Colonic mucosa (tissue), 4 donors: Measurements from ENCODE around the gene SRP9. TPM values are rescaled to one million over a fixed set of nuclear protein-coding genes. Genes with fewer than 3 reads are reported as not detected.

Experiments
- DNase-seq: peaks from one replicate; pipeline ENCODE4 v3.0.0-alpha.2; 2020
- H3K27ac ChIP-seq: fragments of 200-600 bp; one replicate; pipeline ENCODE4 v1.8.0; 2021
- H3K27me3 ChIP-seq: fragments of 200-600 bp; one replicate; pipeline ENCODE4 v1.8.0; 2021
- H3K36me3 ChIP-seq: fragments of 200-600 bp; one replicate; pipeline ENCODE4 v1.8.0; 2021
- H3K4me1 ChIP-seq: fragments of 200-600 bp; one replicate; pipeline ENCODE4 v1.8.0; 2021; ENCODE audit warnings: mild to moderate bottlenecking
- H3K4me3 ChIP-seq: fragments of 200-600 bp; one replicate; pipeline ENCODE4 v1.8.0; 2021
- H3K9ac ChIP-seq, 2 donors: one replicate each; pipeline ENCODE4 v1.7.0; 2013; ENCODE audit warnings: control low read depth in 2 of 2, low read depth in 2 of 2, low read length in 2 of 2
- H3K9me3 ChIP-seq: fragments of 200-600 bp; one replicate; pipeline ENCODE4 v1.8.0; 2021
- CTCF ChIP-seq: fragments of 200-600 bp; IDR thresholded peaks from one replicate; pipeline ENCODE4 v1.8.0; 2022; ENCODE audit warnings: antibody characterized with exemption, mild to moderate bottlenecking
- intact Hi-C: fragments of 100-400 bp; cut with DNase I; formaldehyde crosslinking; loops from one replicate; pipeline ENCODE4 v1.14.1; 2022
- total RNA-seq, 2 donors: library from RNA; stranded (reverse); fragmentation: NEBNext Ultra II Directional in 1 of 2; extraction: Animal tissue kit (Norgen Biotek cat#: 25700) in 1 of 2; gene quantifications; one replicate each; pipeline ENCODE4 v1.2.1, GENCODE V29; 2021
- donor health status: healthy.
- donor health status: DM: no; HTN: no; CAD: no.
- donor health status: DM: no; HTN: no; CAD: no.

Gene SRP9
- total RNA-seq, 2 donors from 2014 or later = 233 to 264 TPM

GRCh38 chr1:225750420-225750819 is 27.2 kb upstream of the SRP9 start:
- Histone ChIP-seq H3K9ac (no peak overlapping the region), H3K9me3 (no peaks in the 10 kb centered on the region), H3K36me3 (no peaks in the 10 kb centered on the region), H3K4me1 (no peaks in the 10 kb centered on the region), H3K27ac (no peak overlapping the region), H3K4me3 (no peak overlapping the region), H3K27me3 (no peaks in the 10 kb centered on the region)
- no peak for TF ChIP-seq CTCF
- intact Hi-C loops = no loop called here
- DNase-seq = no peak

- Histone ChIP-seq H3K27me3 (no peaks in the 10 kb centered on the region), H3K4me3 (no peak overlapping the region), H3K9ac (no peak overlapping the region), H3K27ac (no peak overlapping the region), H3K9me3 (no peaks in the 10 kb centered on the region), H3K4me1 (no peaks in the 10 kb centered on the region), H3K36me3 (no peaks in the 10 kb centered on the region)
- TF ChIP-seq CTCF = no peak
- intact Hi-C loops = no loop called here
- DNase-seq = no peak
Measured at GRCh38 chr1:225750875-225751824, 26.5 kb upstream of the SRP9 start.

- Histone ChIP-seq H3K36me3 (no peaks in the 10 kb centered on the region), H3K4me1 (no peaks in the 10 kb centered on the region), H3K27me3 (no peaks in the 10 kb centered on the region), H3K9me3 (no peaks in the 10 kb centered on the region), H3K4me3 (no peak overlapping the region), H3K27ac (no peak overlapping the region), H3K9ac (no peak overlapping the region)
- intact Hi-C loops = no loop called here
- no peak for DNase-seq
- no peak for TF ChIP-seq CTCF
Measured at GRCh38 chr1:225752245-225752644, 25.4 kb upstream of the SRP9 start.

- intact Hi-C loops = no loop called here
- peak; percentile 53 for DNase-seq
- no peak for TF ChIP-seq CTCF
- Histone ChIP-seq H3K36me3 (no peaks in the 10 kb centered on the region), H3K9me3 (no peaks in the 10 kb centered on the region), H3K4me3 (no peak overlapping the region), H3K27ac (no peak overlapping the region), H3K9ac (no peak overlapping the region), H3K27me3 (no peaks in the 10 kb centered on the region), H3K4me1 (no peaks in the 10 kb centered on the region)
Measured at GRCh38 chr1:225754940-225755641, 22.5 kb upstream of the SRP9 start.

- no peak for DNase-seq
- H3K4me1 ChIP-seq = no peaks in the 10 kb centered on the region
- H3K9ac ChIP-seq = no peak overlapping the region
- TF ChIP-seq CTCF = no peak
- H3K9me3 ChIP-seq = no peaks in the 10 kb centered on the region
- intact Hi-C loops = no loop called here
- H3K36me3 ChIP-seq = no peaks in the 10 kb centered on the region
- no peaks in the 10 kb centered on the region for H3K27me3 ChIP-seq
- H3K4me3 ChIP-seq = no peak overlapping the region
- no peak overlapping the region for H3K27ac ChIP-seq
Measured at GRCh38 chr1:225755671-225756319, 21.8 kb upstream of the SRP9 start.
